Mucosa of rectum (tissue), 2 donors: Measurements from ENCODE around the gene LYRM7.

Experiments
- H3K27ac ChIP-seq, 2 donors: one replicate each; pipeline ENCODE4 v1.7.0; 2013; ENCODE audit warnings: inconsistent platforms in 2 of 2, low read depth in 2 of 2, low read length in 2 of 2
- H3K27me3 ChIP-seq, 2 donors: one replicate each; pipeline ENCODE4 v1.7.0; 2013; ENCODE audit warnings: low read length in 2 of 2; ENCODE audit not compliant: control insufficient read depth in 2 of 2, insufficient read depth in 2 of 2
- H3K36me3 ChIP-seq, 2 donors: one replicate each; pipeline ENCODE4 v1.7.0; 2013; ENCODE audit warnings: low read length in 2 of 2; ENCODE audit not compliant: control insufficient read depth in 2 of 2, insufficient read depth in 2 of 2
- H3K4me1 ChIP-seq, 2 donors: one replicate each; pipeline ENCODE4 v1.7.0; 2013; ENCODE audit warnings: low read length in 2 of 2, mild to moderate bottlenecking in 1 of 2; ENCODE audit not compliant: control insufficient read depth in 2 of 2, insufficient read depth in 2 of 2
- H3K4me3 ChIP-seq, 2 donors: one replicate each; pipeline ENCODE4 v1.7.0; 2013; ENCODE audit warnings: low read length in 2 of 2
- H3K9ac ChIP-seq, 2 donors: one replicate each; pipeline ENCODE4 v1.7.0; 2013; ENCODE audit warnings: low read length in 2 of 2, low read depth in 1 of 2, mild to moderate bottlenecking in 1 of 2
- H3K9me3 ChIP-seq, 2 donors: one replicate each; pipeline ENCODE4 v1.7.0; 2013; ENCODE audit warnings: low read length in 2 of 2; ENCODE audit not compliant: control insufficient read depth in 2 of 2
- donor health status: healthy.
- donor health status: Normal muscosa, but diverticular disease.

The LYRM7 gene

GRCh38 chr5:131151216-131151615 is 19.5 kb upstream of the LYRM7 start:
- H3K4me3 ChIP-seq = no peak overlapping the region
- no peak overlapping the region for H3K9ac ChIP-seq
- no peaks in the 10 kb centered on the region for H3K27me3 ChIP-seq
- H3K4me1 ChIP-seq = no peaks in the 10 kb centered on the region
- H3K27ac ChIP-seq = no peak overlapping the region
- H3K9me3 ChIP-seq = no peaks in the 10 kb centered on the region
- no peaks in the 10 kb centered on the region for H3K36me3 ChIP-seq

- Histone ChIP-seq H3K27ac (no peak overlapping the region), H3K4me3 (no peak overlapping the region), H3K36me3 (peaks cover 16 to 28% of the 10 kb centered on the region in 2 donors), H3K9ac (no peak overlapping the region), H3K9me3 (no peaks in the 10 kb centered on the region), H3K4me1 (peaks cover 0 to 3% of the 10 kb centered on the region in 2 donors), H3K27me3 (no peaks in the 10 kb centered on the region)
Observed at GRCh38 chr5:131156385-131156784, 14.4 kb upstream of the LYRM7 start.

GRCh38 chr5:131156957-131157356 is 13.8 kb upstream of the LYRM7 start:
- Histone ChIP-seq H3K27me3 (no peaks in the 10 kb centered on the region), H3K9me3 (no peaks in the 10 kb centered on the region), H3K36me3 (peaks cover 17 to 31% of the 10 kb centered on the region in 2 donors), H3K27ac (no peak overlapping the region), H3K9ac (no peak overlapping the region), H3K4me3 (no peak overlapping the region), H3K4me1 (peaks cover 0 to 3% of the 10 kb centered on the region in 2 donors)

GRCh38 chr5:131160134-131160533 is 10.6 kb upstream of the LYRM7 start:
- Histone ChIP-seq H3K4me3 (no peak overlapping the region), H3K27me3 (no peaks in the 10 kb centered on the region), H3K4me1 (peaks cover 0 to 14% of the 10 kb centered on the region in 2 donors), H3K9ac (no peak overlapping the region), H3K9me3 (no peaks in the 10 kb centered on the region), H3K36me3 (peaks cover 25 to 35% of the 10 kb centered on the region in 2 donors), H3K27ac (no peak overlapping the region)

- H3K4me3 ChIP-seq = peak overlapping the region; percentile 93 to 97
- H3K27ac ChIP-seq = peak overlapping the region; percentile 95 to 98
- H3K27me3 ChIP-seq = no peaks in the 10 kb centered on the region
- peak overlapping the region; percentile 96 to 99 for H3K9ac ChIP-seq
- H3K9me3 ChIP-seq = no peaks in the 10 kb centered on the region
- H3K4me1 ChIP-seq = peaks cover 5 to 18% of the 10 kb centered on the region in 2 donors
- H3K36me3 ChIP-seq = peaks cover 25 to 33% of the 10 kb centered on the region in 2 donors
Observed at GRCh38 chr5:131163276-131164119, 7.2 kb upstream of the LYRM7 start.

GRCh38 chr5:131164191-131165118 is 6.3 kb upstream of the LYRM7 start:
- Histone ChIP-seq H3K36me3 (peaks cover 18 to 24% of the 10 kb centered on the region in 2 donors), H3K27ac (peak overlapping the region; percentile 95 to 98), H3K9me3 (no peaks in the 10 kb centered on the region), H3K4me3 (peak overlapping the region; percentile 93 to 97), H3K4me1 (peaks cover 5 to 18% of the 10 kb centered on the region in 2 donors), H3K27me3 (no peaks in the 10 kb centered on the region), H3K9ac (peak overlapping the region; percentile 96 to 99)

- peaks cover 9 to 22% of the 10 kb centered on the region in 2 donors for H3K4me1 ChIP-seq
- H3K36me3 ChIP-seq = peaks cover 17 to 19% of the 10 kb centered on the region in 2 donors
- peak within 1 kb of the TSS; percentile 96 to 99 for H3K9ac ChIP-seq
- peak within 1 kb of the TSS; percentile 95 to 98 for H3K27ac ChIP-seq
- H3K4me3 ChIP-seq = peak within 1 kb of the TSS; percentile 93 to 97
- H3K27me3 ChIP-seq = no peaks in the 10 kb centered on the region
- H3K9me3 ChIP-seq = no peaks in the 10 kb centered on the region
Observed at GRCh38 chr5:131165119-131165727, 5.5 kb upstream of the LYRM7 start, which contains the start of gene HINT1. Gene HINT1, minus strand, starts transcription at chr5:131165256. Its CDS starts 51 bp downstream, at chr5:131165205.

GRCh38 chr5:131167615-131168014 is 3.1 kb upstream of the LYRM7 start:
- Histone ChIP-seq H3K36me3 (peaks cover 0 to under 1% of the 10 kb centered on the region in 2 donors), H3K27me3 (no peaks in the 10 kb centered on the region), H3K9ac (no peak overlapping the region), H3K9me3 (no peaks in the 10 kb centered on the region), H3K4me1 (peaks cover 14 to 30% of the 10 kb centered on the region in 2 donors), H3K4me3 (no peak overlapping the region), H3K27ac (no peak overlapping the region)

GRCh38 chr5:131169810-131170539 is 769 bp upstream of the LYRM7 start:
- no peaks in the 10 kb centered on the region for H3K27me3 ChIP-seq
- H3K27ac ChIP-seq = peak overlapping the region; percentile 49 to 62
- no peaks in the 10 kb centered on the region for H3K36me3 ChIP-seq
- peak overlapping the region; percentile 79 to 83 for H3K4me3 ChIP-seq
- H3K9ac ChIP-seq = peak overlapping the region; percentile 65 to 68
- no peaks in the 10 kb centered on the region for H3K9me3 ChIP-seq
- H3K4me1 ChIP-seq = peaks cover 14 to 20% of the 10 kb centered on the region in 2 donors
